OCI-LY1 (cell line): ENCODE data around the gene SQSTM1.

Source experiments
- EZH2 ChIP-seq: fragments of 200-600 bp; sonication (generic), shearing (Covaris generic); IDR thresholded peaks from 2 replicates; pipeline ENCODE4 v1.8.0; 2017; ENCODE audit warnings: borderline replicate concordance, mixed run types, mild to moderate bottlenecking, antibody characterized with exemption, low read length, moderate library complexity, mixed read lengths
- TF ChIP-seq, protein P1 (sequence below): fragments of 200-600 bp; sonication (generic), shearing (Covaris generic); IDR thresholded peaks from 2 replicates; pipeline ENCODE4 v1.5.1; 2017; ENCODE audit warnings: mild to moderate bottlenecking, antibody characterized with exemption, low read length, moderate library complexity, mixed read lengths

DNA sequence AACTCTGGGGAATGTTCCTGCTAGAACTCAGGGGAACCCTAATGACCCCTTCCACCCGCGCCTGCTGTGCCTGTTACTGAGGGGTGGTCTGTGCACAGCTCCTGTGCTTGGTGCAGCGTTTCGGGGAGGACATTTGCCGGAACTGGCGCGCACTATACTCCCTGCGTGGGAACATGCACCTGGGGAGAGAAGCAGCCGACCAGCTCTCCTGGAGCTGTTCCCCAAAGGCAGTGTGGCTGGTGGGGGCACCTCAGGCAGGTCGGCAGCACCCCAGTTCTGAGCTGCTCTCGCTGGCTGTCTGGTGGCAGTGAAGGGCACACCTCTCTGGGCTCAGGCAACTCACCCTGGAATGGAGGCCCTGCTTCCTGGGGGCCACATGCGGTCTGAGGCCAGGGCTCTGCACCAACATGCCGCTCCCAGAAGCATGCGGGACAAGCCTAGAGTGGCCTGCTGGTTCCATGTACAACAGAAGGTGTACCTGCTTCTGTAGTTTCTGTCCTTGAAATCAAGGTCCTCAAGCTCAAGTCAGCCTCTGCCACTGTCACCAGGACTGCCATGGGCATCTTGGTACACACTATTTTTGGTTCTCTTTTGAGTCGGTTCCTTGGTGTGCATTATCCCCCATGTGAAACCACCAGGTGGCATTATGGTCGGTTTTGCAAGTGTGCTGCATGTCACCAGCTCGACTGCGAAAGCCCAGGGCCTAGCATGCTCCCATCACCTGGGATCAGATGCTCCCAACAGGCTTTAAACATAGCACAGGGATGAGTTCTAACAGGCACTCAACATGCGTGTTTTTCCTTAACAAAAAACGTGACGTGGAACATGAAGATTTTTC is 45.8 kb downstream of the SQSTM1 start:
- TF ChIP-seq, protein P1, sequence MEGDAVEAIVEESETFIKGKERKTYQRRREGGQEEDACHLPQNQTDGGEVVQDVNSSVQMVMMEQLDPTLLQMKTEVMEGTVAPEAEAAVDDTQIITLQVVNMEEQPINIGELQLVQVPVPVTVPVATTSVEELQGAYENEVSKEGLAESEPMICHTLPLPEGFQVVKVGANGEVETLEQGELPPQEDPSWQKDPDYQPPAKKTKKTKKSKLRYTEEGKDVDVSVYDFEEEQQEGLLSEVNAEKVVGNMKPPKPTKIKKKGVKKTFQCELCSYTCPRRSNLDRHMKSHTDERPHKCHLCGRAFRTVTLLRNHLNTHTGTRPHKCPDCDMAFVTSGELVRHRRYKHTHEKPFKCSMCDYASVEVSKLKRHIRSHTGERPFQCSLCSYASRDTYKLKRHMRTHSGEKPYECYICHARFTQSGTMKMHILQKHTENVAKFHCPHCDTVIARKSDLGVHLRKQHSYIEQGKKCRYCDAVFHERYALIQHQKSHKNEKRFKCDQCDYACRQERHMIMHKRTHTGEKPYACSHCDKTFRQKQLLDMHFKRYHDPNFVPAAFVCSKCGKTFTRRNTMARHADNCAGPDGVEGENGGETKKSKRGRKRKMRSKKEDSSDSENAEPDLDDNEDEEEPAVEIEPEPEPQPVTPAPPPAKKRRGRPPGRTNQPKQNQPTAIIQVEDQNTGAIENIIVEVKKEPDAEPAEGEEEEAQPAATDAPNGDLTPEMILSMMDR = peak; percentile 50; the same call in 1 of the 2 replicates
- TF ChIP-seq EZH2 = no peak
